CD4-positive, alpha-beta T cell treated with Interleukin-6 for 4 hours (primary cell): Measurements from ENCODE around the gene RAC2.
A peak's percentile ranks its signal among the peaks of the same experiment; 100 is the strongest.
"Not testable (repeated sequence)": the region's sequence is repeated elsewhere in the genome, so short reads cannot be mapped to it uniquely, and the experiment has no call there.

Experiments used
- DNase-seq: peaks from one replicate; pipeline ENCODE4 v3.0.0-alpha.2; 2020; ENCODE audit warnings: mixed read lengths

The RAC2 gene

GRCh38 chr22:37202001-37202555 lies 42.0 kb downstream of the RAC2 start:
- DNase-seq = no peak

- not testable (repeated sequence) for DNase-seq
These were observed 42.6 kb downstream of the RAC2 start for GRCh38 chr22:37201443-37201820.

GRCh38 chr22:37199760-37200108 lies 44.3 kb downstream of the RAC2 start:
- no peak for DNase-seq

GRCh38 chr22:37199103-37199759 lies 44.8 kb downstream of the RAC2 start:
- DNase-seq = peak; percentile 99

GRCh38 chr22:37198258-37199102 lies 45.6 kb downstream of the RAC2 start:
- peak; percentile 94 for DNase-seq

GRCh38 chr22:37197451-37198257 lies 46.4 kb downstream of the RAC2 start:
- peak; percentile 36 for DNase-seq

- no peak for DNase-seq
These were observed 47.3 kb downstream of the RAC2 start for GRCh38 chr22:37196539-37197450.

GRCh38 chr22:37195921-37196320 lies 48.1 kb downstream of the RAC2 start:
- no peak for DNase-seq

- no peak for DNase-seq
These were observed 49.3 kb downstream of the RAC2 start for GRCh38 chr22:37194750-37195149.

- DNase-seq = peak; percentile 53
These were observed 50.4 kb downstream of the RAC2 start for GRCh38 chr22:37193629-37194191.

GRCh38 chr22:37192741-37193140 lies 51.3 kb downstream of the RAC2 start:
- DNase-seq = no peak

- DNase-seq = no peak
These were observed 51.9 kb downstream of the RAC2 start for GRCh38 chr22:37192204-37192603.

GRCh38 chr22:37190262-37190780 lies 53.7 kb downstream of the RAC2 start:
- no peak for DNase-seq

- no peak for DNase-seq
These were observed 55.1 kb downstream of the RAC2 start for GRCh38 chr22:37188901-37189466.

- no peak for DNase-seq
These were observed 55.9 kb downstream of the RAC2 start, which contains the start of gene C1QTNF6 for GRCh38 chr22:37187891-37188761. Gene C1QTNF6, minus strand, starts transcription at chr22:37188247. Its CDS starts 34 bp downstream, at chr22:37188213.

- no peak for DNase-seq
These were observed 56.5 kb downstream of the RAC2 start for GRCh38 chr22:37187552-37187890.

- DNase-seq = no peak
These were observed 57.0 kb downstream of the RAC2 start for GRCh38 chr22:37186997-37187522.

- DNase-seq = peak; percentile 55
These were observed 57.7 kb downstream of the RAC2 start for GRCh38 chr22:37186228-37186996.

- no peak for DNase-seq
These were observed 58.3 kb downstream of the RAC2 start for GRCh38 chr22:37185646-37186227.
